HG03575 (cell line): ENCODE results near the gene RXFP2.

Experiments
- ATAC-seq: cut with Tn5 transposase; IDR thresholded peaks from one replicate; pipeline ENCODE4 v1.9.1; 2021; ENCODE audit not compliant: unreplicated experiment, insufficient number of reproducible peaks, low FRiP score; ENCODE audit errors: extremely low read depth

The RXFP2 gene

GRCh38 chr13:31765138-31765785 is 25.9 kb downstream of the RXFP2 start:
- ATAC-seq, result no peak

GRCh38 chr13:31767175-31767900 is 28.0 kb downstream of the RXFP2 start:
- no peak for ATAC-seq

- no peak for ATAC-seq
Measured at GRCh38 chr13:31768351-31768750, 29.0 kb downstream of the RXFP2 start.

GRCh38 chr13:31769575-31769974 is 30.2 kb downstream of the RXFP2 start:
- no peak for ATAC-seq

- no peak for ATAC-seq
Measured at GRCh38 chr13:31772231-31772630, 32.9 kb downstream of the RXFP2 start.

- ATAC-seq, result no peak
Measured at GRCh38 chr13:31773538-31773937, 34.2 kb downstream of the RXFP2 start.

GRCh38 chr13:31774186-31774750 is 34.9 kb downstream of the RXFP2 start:
- no peak for ATAC-seq

GRCh38 chr13:31775148-31775547 is 35.8 kb downstream of the RXFP2 start:
- no peak for ATAC-seq

- ATAC-seq, result no peak
Measured at GRCh38 chr13:31775686-31776085, 36.4 kb downstream of the RXFP2 start.

- no peak for ATAC-seq
Measured at GRCh38 chr13:31781064-31781463, 41.7 kb downstream of the RXFP2 start.

- ATAC-seq, result no peak
Measured at GRCh38 chr13:31786011-31786410, 46.7 kb downstream of the RXFP2 start.

- no peak for ATAC-seq
Measured at GRCh38 chr13:31790992-31791391, 51.7 kb downstream of the RXFP2 start.

- ATAC-seq, result no peak
Measured at GRCh38 chr13:31793246-31793645, 53.9 kb downstream of the RXFP2 start.

GRCh38 chr13:31794452-31794851 is 55.1 kb downstream of the RXFP2 start:
- ATAC-seq, result no peak

GRCh38 chr13:31797154-31797775 is 57.9 kb downstream of the RXFP2 start:
- no peak for ATAC-seq

GRCh38 chr13:31798189-31798588 is 58.9 kb downstream of the RXFP2 start:
- ATAC-seq, result no peak

GRCh38 chr13:31801088-31801487 is 61.8 kb downstream of the RXFP2 start:
- no peak for ATAC-seq

GRCh38 chr13:31803311-31803710 is 64.0 kb downstream of the RXFP2 start:
- ATAC-seq, result no peak

- no peak for ATAC-seq
Measured at GRCh38 chr13:31805841-31806240, 66.5 kb downstream of the RXFP2 start.

- no peak for ATAC-seq
Measured at GRCh38 chr13:31807090-31807541, 67.8 kb downstream of the RXFP2 start.
